Right lung (tissue), 5 donors: Measurements from ENCODE around the gene POLQ. TPM values are rescaled to one million over a fixed set of nuclear protein-coding genes. Genes with fewer than 3 reads are reported as not detected.
"Not testable (repeated sequence)": the region's sequence is repeated elsewhere in the genome, so short reads cannot be mapped to it uniquely, and the experiment has no call there.

Source experiments
- DNase-seq, 2 donors: peaks; one replicate each; pipeline ENCODE4 v3.0.0-alpha.2; 2013
- polyA plus RNA-seq, 5 donors: library from polyadenylated mRNA; unstranded; fragments of 120-200 nt; gene quantifications; one replicate each; pipeline versions ENCODE4 v1.2.1 to v1.2.3, GENCODE V29; 2013; ENCODE audit warnings: inconsistent platforms in 1 of 5, low replicate concordance in 1 of 5; ENCODE audit not compliant: insufficient read length in 5 of 5, insufficient read depth in 1 of 5

POLQ gene
- polyA plus RNA-seq, 5 donors, result 3.6 to 12.0 (median 8.3) TPM

- DNase-seq, result no peak
These were observed 31.3 kb downstream of the POLQ start for GRCh38 chr3:121514496-121514895.

GRCh38 chr3:121508389-121508788 is 37.4 kb downstream of the POLQ start:
- DNase-seq, result no peak

- no peak for DNase-seq
These were observed 40.5 kb downstream of the POLQ start for GRCh38 chr3:121505256-121505655.

- no peak for DNase-seq
These were observed 41.2 kb downstream of the POLQ start for GRCh38 chr3:121504618-121505017.

GRCh38 chr3:121496786-121497185 is 49.0 kb downstream of the POLQ start:
- DNase-seq, result no peak

- DNase-seq, result no peak
These were observed 52.4 kb downstream of the POLQ start for GRCh38 chr3:121493431-121493830.

- no peak for DNase-seq
These were observed 54.0 kb downstream of the POLQ start for GRCh38 chr3:121491683-121492320.

GRCh38 chr3:121490161-121490560 is 55.6 kb downstream of the POLQ start:
- no peak for DNase-seq

GRCh38 chr3:121488628-121489027 is 57.2 kb downstream of the POLQ start:
- DNase-seq, result no peak

- no peak for DNase-seq
These were observed 62.5 kb downstream of the POLQ start for GRCh38 chr3:121483290-121483689.

GRCh38 chr3:121482660-121483059 is 63.1 kb downstream of the POLQ start:
- DNase-seq, result no peak

GRCh38 chr3:121481106-121481880 is 64.5 kb downstream of the POLQ start:
- DNase-seq, result peak; percentile 78 to 80

- DNase-seq, result no peak
These were observed 68.2 kb downstream of the POLQ start for GRCh38 chr3:121477589-121477988.

GRCh38 chr3:121473001-121473400 is 72.8 kb downstream of the POLQ start:
- no peak for DNase-seq

GRCh38 chr3:121467085-121467484 is 78.7 kb downstream of the POLQ start:
- DNase-seq, result no peak

- DNase-seq, result no peak
These were observed 82.0 kb downstream of the POLQ start for GRCh38 chr3:121463745-121464144.

- DNase-seq, result no peak
These were observed 83.2 kb downstream of the POLQ start for GRCh38 chr3:121462565-121462964.

GRCh38 chr3:121451752-121452151 is 94.0 kb downstream of the POLQ start:
- DNase-seq, result not testable (repeated sequence)

- no peak for DNase-seq
These were observed 102.3 kb downstream of the POLQ start for GRCh38 chr3:121443456-121443855.

- no peak for DNase-seq
These were observed 109.1 kb downstream of the POLQ start for GRCh38 chr3:121436641-121437040.

GRCh38 chr3:121436074-121436473 is 109.7 kb downstream of the POLQ start:
- no peak for DNase-seq

GRCh38 chr3:121431726-121432517 is 113.9 kb downstream of the POLQ start:
- DNase-seq, result peak; percentile 6 to 10
